HepG2 (cell line): ENCODE results near the gene SLC6A17.

ENCODE experiments used
- EZH2 ChIP-seq: conservative IDR thresholded peaks from 2 replicates; pipeline ENCODE4 v1.6.1; 2012; ENCODE audit warnings: mild to moderate bottlenecking, low read depth, low read length, moderate library complexity
- NFIC ChIP-seq: IDR thresholded peaks from 2 replicates; pipeline ENCODE4 v1.6.1; 2012; ENCODE audit warnings: mild to moderate bottlenecking, low read length, inconsistent platforms
- TBL1XR1 ChIP-seq: fragments of 150-350 bp; IDR thresholded peaks from 2 replicates; pipeline ENCODE4 v1.6.1; 2014; ENCODE audit warnings: borderline replicate concordance, low read length; ENCODE audit not compliant: partially characterized antibody
- TF ChIP-seq, protein P1 (sequence below), 2 experiments: sonication (generic) in 1 of 2; formaldehyde crosslinking in 1 of 2; IDR thresholded peaks; 2 replicates each; pipeline versions ENCODE4 v1.4.0 to v1.6.1; 2018 to 2020; ENCODE audit warnings: missing genetic modification reagents in 2 of 2, borderline replicate concordance in 1 of 2, low read depth in 1 of 2, mild to moderate bottlenecking in 1 of 2, missing biosample characterization in 1 of 2
- TF ChIP-seq, protein P2 (sequence below): sonication (generic); formaldehyde crosslinking; IDR thresholded peaks from 2 replicates; pipeline ENCODE4 v1.5.0; 2020; ENCODE audit warnings: mild to moderate bottlenecking, missing genetic modification reagents, moderate library complexity
- TF ChIP-seq, protein P3 (sequence below), 2 experiments: IDR thresholded peaks; 2 replicates each; pipeline ENCODE4 v1.6.1; 2011 to 2012; ENCODE audit warnings: low read length in 2 of 2, borderline replicate concordance in 1 of 2, low read depth in 1 of 2, mild to moderate bottlenecking in 1 of 2, moderate library complexity in 1 of 2
- TF ChIP-seq, protein P4 (sequence below): sonication (generic); formaldehyde crosslinking; IDR thresholded peaks from 2 replicates; pipeline ENCODE4 v1.5.1; 2020; ENCODE audit warnings: mild to moderate bottlenecking, moderate library complexity, missing genetic modification reagents
- TF ChIP-seq, protein P5 (sequence below): IDR thresholded peaks from 2 replicates; pipeline ENCODE4 v1.6.1; 2012; ENCODE audit warnings: inconsistent platforms
- TF ChIP-seq, protein P6 (sequence below): sonication (generic); formaldehyde crosslinking; IDR thresholded peaks from 2 replicates; pipeline ENCODE4 v1.8.1; 2023; ENCODE audit warnings: mild to moderate bottlenecking, missing genetic modification reagents, borderline replicate concordance

DNA sequence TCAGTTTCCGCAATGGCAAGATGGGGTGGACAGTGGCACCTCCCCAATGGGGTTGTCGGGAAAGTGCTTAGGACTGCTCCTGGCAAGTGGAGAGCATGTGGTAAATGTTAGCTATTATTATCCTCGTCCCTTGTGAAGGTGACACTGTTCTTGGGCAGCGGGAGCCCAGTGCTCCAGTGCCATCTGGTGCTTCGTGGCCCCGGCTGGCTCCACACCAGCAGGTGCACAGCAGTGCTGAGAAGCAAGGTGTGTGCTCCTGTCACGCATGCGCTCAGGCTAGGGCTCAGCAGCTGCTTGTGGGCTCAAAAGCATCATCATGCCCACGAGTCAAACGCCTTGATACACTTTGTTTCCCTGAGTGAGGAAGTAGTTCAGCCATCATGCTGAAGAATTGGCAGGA lies 34.9 kb downstream of the SLC6A17 start:
- TF ChIP-seq, protein P1, sequence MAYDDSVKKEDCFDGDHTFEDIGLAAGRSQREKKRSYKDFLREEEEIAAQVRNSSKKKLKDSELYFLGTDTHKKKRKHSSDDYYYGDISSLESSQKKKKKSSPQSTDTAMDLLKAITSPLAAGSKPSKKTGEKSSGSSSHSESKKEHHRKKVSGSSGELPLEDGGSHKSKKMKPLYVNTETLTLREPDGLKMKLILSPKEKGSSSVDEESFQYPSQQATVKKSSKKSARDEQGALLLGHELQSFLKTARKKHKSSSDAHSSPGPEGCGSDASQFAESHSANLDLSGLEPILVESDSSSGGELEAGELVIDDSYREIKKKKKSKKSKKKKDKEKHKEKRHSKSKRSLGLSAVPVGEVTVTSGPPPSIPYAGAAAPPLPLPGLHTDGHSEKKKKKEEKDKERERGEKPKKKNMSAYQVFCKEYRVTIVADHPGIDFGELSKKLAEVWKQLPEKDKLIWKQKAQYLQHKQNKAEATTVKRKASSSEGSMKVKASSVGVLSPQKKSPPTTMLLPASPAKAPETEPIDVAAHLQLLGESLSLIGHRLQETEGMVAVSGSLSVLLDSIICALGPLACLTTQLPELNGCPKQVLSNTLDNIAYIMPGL (CRISPR knock-in tag; IDR thresholded peaks at IDR 0.05; ENCODE audit: borderline replicate concordance in 1 of 2, low read depth in 1 of 2) = no peak
- TF ChIP-seq, protein P2, sequence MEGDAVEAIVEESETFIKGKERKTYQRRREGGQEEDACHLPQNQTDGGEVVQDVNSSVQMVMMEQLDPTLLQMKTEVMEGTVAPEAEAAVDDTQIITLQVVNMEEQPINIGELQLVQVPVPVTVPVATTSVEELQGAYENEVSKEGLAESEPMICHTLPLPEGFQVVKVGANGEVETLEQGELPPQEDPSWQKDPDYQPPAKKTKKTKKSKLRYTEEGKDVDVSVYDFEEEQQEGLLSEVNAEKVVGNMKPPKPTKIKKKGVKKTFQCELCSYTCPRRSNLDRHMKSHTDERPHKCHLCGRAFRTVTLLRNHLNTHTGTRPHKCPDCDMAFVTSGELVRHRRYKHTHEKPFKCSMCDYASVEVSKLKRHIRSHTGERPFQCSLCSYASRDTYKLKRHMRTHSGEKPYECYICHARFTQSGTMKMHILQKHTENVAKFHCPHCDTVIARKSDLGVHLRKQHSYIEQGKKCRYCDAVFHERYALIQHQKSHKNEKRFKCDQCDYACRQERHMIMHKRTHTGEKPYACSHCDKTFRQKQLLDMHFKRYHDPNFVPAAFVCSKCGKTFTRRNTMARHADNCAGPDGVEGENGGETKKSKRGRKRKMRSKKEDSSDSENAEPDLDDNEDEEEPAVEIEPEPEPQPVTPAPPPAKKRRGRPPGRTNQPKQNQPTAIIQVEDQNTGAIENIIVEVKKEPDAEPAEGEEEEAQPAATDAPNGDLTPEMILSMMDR (CRISPR knock-in tag) = no peak
- TF ChIP-seq, protein P3, sequence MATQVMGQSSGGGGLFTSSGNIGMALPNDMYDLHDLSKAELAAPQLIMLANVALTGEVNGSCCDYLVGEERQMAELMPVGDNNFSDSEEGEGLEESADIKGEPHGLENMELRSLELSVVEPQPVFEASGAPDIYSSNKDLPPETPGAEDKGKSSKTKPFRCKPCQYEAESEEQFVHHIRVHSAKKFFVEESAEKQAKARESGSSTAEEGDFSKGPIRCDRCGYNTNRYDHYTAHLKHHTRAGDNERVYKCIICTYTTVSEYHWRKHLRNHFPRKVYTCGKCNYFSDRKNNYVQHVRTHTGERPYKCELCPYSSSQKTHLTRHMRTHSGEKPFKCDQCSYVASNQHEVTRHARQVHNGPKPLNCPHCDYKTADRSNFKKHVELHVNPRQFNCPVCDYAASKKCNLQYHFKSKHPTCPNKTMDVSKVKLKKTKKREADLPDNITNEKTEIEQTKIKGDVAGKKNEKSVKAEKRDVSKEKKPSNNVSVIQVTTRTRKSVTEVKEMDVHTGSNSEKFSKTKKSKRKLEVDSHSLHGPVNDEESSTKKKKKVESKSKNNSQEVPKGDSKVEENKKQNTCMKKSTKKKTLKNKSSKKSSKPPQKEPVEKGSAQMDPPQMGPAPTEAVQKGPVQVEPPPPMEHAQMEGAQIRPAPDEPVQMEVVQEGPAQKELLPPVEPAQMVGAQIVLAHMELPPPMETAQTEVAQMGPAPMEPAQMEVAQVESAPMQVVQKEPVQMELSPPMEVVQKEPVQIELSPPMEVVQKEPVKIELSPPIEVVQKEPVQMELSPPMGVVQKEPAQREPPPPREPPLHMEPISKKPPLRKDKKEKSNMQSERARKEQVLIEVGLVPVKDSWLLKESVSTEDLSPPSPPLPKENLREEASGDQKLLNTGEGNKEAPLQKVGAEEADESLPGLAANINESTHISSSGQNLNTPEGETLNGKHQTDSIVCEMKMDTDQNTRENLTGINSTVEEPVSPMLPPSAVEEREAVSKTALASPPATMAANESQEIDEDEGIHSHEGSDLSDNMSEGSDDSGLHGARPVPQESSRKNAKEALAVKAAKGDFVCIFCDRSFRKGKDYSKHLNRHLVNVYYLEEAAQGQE (IDR thresholded peaks at IDR 0.05; ENCODE audit: borderline replicate concordance in 1 of 2, low read depth in 1 of 2, low read length in 2 of 2) = no peak
- TF ChIP-seq EZH2 = no peak
- TF ChIP-seq, protein P4, sequence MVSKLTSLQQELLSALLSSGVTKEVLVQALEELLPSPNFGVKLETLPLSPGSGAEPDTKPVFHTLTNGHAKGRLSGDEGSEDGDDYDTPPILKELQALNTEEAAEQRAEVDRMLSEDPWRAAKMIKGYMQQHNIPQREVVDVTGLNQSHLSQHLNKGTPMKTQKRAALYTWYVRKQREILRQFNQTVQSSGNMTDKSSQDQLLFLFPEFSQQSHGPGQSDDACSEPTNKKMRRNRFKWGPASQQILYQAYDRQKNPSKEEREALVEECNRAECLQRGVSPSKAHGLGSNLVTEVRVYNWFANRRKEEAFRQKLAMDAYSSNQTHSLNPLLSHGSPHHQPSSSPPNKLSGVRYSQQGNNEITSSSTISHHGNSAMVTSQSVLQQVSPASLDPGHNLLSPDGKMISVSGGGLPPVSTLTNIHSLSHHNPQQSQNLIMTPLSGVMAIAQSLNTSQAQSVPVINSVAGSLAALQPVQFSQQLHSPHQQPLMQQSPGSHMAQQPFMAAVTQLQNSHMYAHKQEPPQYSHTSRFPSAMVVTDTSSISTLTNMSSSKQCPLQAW (CRISPR knock-in tag) = no peak
- no peak for TF ChIP-seq NFIC
- TF ChIP-seq, protein P5, sequence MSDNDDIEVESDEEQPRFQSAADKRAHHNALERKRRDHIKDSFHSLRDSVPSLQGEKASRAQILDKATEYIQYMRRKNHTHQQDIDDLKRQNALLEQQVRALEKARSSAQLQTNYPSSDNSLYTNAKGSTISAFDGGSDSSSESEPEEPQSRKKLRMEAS = no peak
- TF ChIP-seq, protein P6, sequence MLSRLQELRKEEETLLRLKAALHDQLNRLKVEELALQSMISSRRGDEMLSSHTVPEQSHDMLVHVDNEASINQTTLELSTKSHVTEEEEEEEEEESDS (CRISPR knock-in tag) = no peak
- TF ChIP-seq TBL1XR1 = no peak
